ENCODE measurements around the gene SPAG7.

Gene SPAG7

DNA sequence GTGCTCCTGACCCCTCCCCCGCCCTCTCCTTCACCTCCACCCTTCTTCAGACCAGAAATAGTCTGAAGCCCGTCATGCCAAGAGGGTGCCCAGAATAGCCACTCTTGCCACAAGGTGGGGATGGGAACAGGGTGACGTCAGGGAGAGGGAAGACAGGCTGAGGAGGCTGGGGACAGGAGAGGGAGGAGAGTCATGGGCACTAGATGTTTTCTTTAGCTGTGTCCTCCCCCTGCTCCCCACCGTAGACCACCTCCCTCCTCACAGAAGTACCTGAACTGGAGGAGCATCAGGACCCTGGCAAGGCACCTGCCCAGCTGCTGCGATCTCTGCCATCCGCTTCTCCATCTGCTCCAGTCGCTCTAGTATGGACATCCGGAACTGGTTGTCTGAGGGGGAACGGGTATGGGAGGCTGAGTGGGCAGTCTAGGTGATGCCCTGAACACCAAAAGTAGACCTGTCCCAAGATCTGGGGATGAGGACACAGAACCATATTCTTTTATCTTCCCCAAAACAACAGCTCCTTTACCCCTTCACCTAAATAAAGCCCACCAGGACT lies 6.6 kb upstream of the SPAG7 start:
- no peak for DNase-seq (ENCODE audit: low read depth, low spot score)

DNA sequence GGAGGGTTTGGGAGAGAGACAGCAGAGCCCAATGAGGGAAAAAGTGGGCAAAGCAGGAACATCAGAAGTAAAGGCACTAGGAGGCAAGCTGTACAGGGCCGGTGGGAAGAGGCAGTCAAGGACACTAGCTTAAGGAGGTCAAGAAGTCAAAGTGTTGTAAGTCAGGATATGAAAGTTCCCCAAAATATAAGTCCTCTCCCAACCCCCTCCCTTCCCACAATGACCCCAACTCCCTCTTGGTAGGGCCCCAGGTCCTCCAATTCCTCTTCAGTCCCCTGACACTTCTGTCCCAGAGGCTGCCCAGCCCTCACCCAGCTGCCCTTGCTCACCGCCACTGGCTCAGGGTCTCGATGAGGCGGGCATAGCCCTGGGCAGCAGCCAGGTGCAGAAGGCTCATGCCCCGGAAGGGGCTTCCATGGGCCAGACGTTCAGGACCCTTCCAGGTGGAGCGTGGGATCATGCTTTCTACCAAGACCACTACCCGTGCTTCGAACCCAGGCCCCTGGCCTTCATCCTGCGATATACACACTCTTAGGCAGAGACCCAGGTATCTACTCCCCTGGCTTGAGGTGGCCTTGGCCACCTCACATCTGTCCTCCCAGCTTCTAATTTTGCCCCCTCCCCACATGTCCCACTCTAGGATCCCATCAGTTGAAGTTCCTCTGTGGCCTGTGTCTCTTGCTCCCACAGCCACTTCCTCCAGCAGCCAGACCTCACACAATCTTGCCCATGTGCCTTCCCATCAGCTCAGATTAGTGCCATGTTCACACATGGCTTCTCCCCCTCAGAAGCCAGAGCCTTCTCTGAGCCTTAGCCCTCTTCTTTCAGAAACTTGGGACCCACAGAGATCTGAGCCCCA lies 5.9 kb upstream of the SPAG7 start:
- DNase-seq (ENCODE audit: low read depth, low spot score): no peak

DNA sequence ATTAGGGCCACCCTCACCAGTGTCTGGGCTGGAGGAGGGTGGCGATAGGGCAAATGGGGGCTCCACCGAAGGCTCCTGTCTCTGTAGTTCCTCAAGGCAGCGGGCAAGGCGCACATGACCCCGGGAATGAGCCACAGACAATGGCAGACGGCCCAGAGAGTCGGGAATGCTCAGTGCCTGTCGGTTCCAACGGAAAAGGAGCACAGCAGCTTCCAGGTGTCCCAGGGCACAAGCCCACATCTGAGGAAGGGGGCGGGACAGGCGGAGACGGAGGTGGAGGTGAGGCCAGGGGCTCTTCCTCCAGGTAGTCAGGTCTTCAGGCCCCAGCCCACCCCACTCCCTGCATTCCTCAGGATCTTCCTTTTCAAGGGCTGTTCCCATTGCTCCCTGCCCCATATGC lies 5.1 kb upstream of the SPAG7 start:
- DNase-seq (ENCODE audit: low read depth, low spot score): no peak

DNA sequence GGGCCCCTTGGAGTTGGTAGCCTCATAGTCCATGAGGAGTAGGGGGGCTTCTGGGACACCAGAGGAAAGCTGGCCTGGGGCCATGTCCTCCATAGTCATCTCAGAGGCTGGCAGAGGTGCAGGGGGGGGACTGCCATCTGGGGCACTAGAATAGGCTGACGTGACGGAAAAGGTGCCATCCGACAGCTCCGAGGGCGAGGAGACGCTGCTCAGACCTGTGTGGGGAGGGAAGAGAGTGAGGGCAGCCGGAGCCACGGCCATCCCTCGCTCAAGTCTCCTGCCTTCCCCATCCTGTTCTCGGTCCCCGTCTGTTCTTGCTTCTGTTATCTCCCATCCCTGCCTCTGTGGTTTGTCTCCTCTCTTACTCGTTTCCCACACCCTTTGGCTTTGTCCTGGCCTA lies 4.7 kb upstream of the SPAG7 start:
- DNase-seq (ENCODE audit: low read depth, low spot score): no peak

DNA sequence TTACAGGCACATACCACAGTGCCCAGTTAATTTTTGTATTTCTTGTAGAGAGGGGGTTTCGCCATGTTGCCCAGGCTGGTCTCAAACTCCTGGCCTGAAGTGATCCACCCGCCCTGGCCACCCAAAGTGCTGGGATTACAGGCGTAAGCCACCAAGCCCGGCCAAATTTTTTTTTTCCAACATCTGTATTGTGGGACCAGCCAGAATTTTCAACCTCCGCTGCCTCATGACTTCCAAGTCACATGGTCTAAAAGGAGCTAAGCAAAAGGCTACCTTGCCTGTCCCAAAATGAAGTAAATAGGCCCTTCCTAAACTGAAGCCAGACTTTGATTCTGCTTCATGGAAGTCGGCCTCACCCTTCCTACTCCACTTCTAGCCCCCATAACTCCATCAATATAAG lies 4.2 kb upstream of the SPAG7 start:
- DNase-seq (ENCODE audit: low read depth, low spot score): no peak

DNA sequence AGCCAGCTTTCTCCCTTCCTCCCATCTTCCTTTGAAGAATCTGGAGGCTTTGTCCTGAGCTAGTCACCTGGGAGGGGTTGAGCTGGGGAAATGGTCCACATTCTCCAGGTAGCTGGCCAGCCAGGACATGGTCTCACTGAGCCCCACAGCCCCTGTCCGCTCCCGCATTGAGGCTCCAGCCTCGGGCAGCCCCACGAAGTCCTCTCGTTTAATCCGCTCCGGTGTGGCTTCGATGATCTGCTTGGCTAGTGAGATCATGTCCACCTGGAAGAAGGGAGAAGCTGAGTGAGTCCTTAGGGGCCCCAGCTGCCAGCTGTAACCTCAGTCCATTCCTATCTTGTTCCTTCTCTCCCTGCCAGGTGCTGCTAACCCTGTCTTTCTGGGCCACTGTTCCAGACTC lies 2.7 kb upstream of the SPAG7 start:
- no peak for DNase-seq (ENCODE audit: low read depth, low spot score)

DNA sequence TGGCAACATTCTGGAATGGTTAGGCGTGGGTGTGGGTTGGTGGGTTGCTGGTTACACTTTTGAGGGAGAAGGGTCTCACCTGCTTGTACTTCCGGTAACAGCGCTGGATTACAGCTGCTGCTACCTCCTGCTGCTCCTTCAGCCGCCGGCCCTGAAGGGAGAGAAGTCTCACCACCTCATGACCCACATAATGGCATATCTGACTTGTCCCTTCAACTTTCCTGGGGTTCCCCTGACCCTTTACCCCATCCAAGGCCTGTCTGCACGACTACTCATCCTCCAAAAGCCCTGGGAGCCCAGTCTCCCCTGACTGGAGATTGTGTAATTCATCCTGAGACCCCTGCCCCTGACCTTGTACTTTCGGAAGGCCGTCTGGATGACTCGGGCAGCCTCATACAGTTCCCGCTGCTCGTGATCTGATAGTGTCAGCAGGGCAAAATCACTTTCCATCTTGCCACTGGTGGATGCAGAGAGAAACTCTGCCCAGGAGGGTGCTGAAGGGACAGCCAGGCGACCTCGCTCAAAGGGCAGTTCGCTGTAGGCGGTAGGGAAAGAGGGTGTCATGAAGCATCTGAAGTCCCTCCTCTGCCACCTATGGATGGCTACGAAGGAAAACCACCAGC lies 2.0 kb upstream of the SPAG7 start:
- peak; percentile 46 for DNase-seq (ENCODE audit: low read depth, low spot score)

DNA sequence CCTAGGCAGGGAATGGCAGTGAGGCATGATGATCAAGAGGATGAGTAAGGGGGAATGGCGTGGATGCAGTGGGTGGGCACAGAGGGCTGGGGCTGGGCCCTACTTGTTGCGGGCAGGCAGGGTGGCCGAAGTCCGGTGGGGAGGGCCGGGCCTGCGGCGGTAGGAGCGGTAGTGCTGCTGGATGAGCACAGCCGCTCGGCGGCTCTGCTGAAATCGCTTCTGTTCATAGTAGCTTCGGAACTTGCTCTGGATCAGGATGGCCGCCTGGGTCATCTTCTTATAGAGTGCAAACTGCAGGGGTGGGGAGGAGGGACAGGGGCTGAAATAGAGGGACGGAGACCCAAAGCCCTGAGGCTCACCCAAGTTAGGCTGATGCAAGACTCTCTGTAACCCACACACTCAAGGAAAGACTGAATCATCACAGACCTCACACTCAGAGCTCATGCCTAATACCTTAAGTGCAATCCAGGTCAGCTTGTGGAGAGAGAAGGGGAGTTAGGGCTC lies 1.5 kb upstream of the SPAG7 start:
- peak; percentile 89 for DNase-seq (ENCODE audit: low read depth, low spot score)

DNA sequence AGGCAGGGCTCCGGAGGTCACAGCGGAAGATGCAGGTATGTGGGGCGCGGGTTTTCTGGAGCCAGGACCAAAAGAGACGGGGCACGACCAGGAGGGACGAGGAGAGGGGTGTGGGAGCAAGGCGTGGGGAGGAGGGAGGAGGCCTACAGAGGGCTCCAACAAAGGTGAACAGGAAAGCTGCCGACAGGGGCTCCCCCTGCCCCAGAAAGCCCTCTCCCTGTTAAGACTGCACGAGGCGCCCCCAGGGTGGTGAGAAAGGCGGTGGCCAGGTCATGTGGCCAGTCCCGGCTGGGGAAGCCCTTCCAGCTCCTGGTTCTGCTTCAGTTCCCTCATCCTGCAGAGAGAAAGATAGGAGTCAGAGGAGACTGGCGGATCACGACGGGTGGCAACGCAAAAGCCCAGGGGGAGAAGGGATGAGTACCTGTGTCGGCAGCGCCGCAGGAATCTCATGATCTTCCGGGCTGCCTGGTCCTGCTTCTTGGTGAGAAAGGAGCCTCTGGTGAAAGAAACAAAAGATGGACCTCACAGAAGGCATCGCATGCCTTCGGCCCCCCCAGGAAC lies 949 bp upstream of the SPAG7 start:
- peak; percentile 75 for DNase-seq (ENCODE audit: low read depth, low spot score)

DNA sequence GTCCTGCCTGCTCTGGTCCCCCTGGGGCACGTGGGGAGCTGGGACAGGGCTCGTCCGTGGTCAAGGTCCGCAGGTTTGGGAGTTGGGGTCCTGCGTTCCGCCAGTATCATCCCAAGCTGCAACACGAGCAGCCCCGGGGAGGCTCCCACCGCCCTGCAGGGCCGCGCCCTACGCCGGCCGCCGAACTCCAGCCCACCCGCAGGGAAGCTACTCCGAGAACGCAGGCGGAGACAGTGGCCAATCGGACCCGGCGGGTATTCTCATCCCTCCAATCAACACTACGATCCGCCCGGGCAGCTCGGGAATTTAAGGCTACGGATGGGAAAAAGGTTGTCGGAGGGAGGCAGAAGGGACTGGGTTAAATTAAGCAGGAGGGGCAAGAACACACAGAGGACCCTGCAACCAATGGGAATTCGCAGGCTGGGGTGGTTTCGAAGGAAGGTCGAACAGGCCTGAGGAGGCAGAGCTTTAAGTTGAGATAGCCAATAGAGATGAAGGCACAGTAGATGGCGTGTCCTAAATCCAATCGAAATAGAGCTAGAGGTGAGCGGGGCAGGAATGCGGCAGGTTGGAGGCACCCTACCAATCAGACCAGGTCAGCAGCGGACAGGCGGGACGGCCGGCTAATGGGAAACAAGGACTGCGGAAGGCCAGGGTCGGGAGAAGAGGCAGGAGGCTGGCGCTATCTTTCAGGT lies 626 bp downstream of the SPAG7 start:
- DNase-seq (ENCODE audit: low read depth, low spot score): peak; percentile 100

DNA sequence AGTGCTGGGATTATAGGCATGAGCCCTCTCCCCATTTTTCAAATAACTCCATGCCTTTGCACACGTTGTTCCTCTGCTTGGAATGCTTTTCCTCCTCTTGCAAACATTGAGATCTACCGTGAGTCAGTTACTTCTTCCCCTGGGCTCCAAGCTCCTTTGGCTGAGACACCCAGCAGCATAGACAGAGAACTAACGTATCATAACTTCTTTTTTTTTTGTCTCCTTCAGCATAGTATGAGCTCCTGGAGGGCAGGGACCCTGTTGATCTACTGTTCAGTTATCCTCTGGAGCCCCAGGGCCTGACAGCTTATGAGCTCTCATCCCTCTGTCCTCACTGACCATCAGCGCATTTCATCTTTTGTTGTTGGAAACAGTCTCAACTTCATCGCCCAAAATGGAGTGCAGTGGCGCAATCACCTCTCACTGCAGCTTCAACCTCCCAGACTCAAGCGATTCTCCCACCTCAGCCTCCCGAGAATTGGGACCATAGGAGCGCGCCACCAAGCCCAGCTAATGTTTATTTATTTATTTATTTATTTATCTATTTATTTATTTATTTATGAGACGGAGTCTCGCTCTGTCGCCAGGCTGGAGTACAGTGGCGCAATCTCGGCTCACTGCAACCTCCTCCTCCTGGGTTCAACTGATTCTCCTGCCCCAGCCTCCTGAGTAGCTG lies 2.2 kb downstream of the SPAG7 start:
- no peak for DNase-seq (ENCODE audit: low read depth, low spot score)

DNA sequence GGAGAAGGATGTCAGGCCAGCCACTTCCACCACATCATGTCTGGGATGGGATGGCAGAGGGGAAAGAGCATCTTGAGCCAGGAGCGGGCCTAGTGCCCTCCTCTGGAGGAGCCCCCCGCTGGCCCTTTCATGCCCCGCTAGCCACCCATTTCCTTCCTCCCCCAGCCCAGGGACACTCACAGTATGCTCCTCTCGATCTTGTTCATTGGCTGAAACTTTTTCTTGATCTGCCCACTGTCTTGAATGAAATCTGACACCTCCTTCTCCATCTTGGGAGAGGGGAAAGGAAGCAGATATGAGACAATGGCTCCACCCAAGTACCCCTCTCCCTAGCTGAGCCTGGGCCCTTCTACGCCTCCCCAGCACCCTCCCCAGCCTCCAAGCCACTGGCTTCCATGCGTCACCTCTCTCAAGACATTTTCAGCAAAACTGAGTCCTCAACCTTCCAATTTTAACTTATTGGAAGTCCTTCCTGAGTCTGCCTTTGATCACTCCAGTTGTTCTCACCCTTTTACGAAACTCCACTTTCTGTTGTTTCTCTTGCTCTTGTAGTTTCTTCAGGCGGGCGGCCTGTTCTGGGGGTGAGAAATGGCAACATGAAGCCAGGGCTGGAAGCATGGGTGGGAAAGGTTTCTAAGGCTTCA lies 7.2 kb downstream of the SPAG7 start:
- DNase-seq (ENCODE audit: low read depth, low spot score): no peak

DNA sequence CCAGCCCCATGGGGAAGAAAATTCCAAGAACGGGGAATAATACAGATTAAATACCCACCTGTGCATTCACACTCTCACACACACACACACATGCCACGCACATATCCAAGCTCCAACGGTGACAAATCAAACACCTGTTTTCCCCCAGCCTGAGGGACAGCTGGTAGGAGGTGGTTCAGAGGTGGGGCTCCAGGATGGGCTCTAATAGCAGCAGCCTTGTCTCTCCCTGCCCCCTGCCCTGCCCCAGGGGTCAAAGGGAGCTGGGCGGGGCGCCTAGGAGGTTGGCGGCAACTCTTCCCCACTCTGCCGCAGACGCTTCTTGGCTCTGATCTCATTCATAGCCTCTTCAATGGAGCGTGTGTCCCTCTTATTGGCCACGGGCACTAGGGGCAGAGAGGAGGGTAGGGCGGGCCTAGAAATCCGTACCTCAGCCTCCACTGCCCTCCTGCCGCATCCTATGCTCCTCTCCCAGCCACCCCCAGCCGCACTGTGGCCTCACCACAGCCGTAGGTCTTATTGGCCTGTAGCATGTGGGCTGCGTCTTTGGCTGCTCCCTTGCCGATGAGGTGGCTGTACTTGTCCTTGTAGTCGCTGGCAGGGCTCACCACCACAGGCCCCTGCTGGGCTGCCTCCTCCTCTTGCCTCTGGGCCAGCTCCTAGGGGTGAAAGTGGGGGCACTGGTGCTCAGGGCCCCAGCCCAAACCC lies 8.2 kb downstream of the SPAG7 start:
- DNase-seq (ENCODE audit: low read depth, low spot score): no peak

DNA sequence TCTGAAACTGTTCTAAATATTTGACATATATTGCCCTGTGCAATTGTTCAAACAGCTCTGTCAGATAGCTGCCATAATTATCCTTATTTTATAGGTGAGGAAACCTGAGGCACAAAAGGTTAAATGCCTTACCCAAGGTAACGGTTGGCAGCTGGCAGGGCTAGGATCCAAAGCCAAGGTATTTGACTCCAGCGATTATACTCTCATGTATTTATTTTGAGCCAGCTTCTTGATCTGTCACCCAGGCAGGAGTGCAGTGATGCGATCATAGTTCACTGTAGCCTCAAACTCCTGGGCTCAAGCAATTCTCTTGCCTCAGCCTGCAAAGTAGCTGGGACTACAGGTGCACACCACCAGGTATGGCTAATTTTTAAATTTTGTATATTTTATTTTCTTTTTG lies 9.5 kb downstream of the SPAG7 start:
- no peak for DNase-seq (ENCODE audit: low read depth, low spot score)

DNA sequence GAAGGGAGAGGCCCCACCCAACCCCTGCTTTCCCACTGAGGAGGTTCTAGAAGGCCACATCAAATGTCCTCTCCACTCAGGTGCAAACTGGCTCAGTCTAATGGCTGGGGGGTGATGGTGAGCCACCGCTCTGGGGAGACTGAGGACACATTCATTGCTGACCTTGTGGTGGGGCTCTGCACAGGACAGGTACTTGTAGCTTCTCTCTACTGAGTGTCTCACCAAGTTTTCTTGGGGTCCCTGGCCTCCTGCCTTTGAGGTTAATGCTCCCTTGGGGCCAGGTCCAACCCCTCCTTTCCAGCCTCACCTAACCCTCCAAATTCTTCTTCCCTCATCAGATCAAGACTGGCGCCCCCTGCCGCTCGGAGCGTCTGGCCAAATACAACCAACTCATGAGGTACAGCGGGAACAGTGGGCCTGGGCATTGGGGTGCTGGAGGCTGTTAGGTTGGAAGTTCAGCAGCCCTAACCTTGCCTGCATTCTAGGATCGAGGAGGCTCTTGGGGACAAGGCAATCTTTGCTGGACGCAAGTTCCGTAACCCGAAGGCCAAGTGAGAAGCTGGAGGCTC lies 11.0 kb downstream of the SPAG7 start:
- no peak for DNase-seq (ENCODE audit: low read depth, low spot score)

DNA sequence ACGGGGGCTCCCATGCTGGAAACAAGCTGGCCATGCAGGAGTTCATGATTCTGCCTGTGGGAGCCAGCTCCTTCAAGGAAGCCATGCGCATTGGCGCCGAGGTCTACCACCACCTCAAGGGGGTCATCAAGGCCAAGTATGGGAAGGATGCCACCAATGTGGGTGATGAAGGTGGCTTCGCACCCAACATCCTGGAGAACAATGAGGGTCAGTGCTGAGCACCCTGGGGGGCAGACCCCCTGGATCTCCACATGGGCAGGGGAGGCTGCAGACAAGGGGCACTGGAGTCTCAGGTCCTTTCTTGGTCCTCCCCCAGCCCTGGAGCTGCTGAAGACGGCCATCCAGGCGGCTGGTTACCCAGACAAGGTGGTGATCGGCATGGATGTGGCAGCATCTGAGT lies 12.5 kb downstream of the SPAG7 start:
- no peak for DNase-seq (ENCODE audit: low read depth, low spot score)

DNA sequence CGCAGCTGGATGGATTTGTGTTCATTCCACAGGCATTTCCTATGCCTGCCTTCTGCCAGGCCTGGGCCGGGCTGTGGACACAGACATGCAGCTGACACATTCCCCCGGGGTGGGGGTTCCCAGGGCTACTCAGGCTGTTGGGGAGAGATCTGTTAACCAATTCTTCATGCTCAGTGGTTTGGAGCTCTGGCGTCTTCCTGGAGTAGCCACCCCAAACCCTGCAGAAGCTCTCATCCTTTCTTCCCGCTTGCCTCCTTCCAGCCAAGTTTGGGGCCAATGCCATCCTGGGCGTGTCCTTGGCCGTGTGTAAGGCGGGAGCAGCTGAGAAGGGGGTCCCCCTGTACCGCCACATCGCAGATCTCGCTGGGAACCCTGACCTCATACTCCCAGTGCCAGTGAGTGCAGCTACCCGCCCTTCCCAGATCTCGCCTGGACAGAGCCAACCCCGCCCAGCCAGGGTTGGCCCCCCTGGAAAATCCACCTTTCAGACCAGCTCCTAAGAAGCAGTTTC lies 14.1 kb downstream of the SPAG7 start:
- peak; percentile 62 for DNase-seq (ENCODE audit: low read depth, low spot score)

DNA sequence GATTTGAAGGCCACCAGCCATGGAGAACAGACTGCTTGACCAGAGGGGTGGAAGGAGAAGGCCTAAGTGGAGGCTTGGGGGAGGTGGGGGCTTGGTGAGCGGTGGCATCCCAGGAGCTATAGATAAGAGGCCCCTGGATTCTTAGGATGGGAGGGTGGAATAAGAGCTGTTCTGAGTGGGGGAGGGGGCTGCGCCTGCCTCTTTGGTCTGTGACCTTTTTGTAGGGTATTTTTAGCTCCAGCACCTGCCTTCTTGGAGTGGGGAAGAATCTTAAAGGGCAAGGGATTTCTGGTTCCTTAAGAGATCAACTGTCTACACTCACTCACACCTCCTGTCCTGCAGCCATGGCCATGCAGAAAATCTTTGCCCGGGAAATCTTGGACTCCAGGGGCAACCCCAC lies 16.1 kb downstream of the SPAG7 start:
- no peak for DNase-seq (ENCODE audit: low read depth, low spot score)

DNA sequence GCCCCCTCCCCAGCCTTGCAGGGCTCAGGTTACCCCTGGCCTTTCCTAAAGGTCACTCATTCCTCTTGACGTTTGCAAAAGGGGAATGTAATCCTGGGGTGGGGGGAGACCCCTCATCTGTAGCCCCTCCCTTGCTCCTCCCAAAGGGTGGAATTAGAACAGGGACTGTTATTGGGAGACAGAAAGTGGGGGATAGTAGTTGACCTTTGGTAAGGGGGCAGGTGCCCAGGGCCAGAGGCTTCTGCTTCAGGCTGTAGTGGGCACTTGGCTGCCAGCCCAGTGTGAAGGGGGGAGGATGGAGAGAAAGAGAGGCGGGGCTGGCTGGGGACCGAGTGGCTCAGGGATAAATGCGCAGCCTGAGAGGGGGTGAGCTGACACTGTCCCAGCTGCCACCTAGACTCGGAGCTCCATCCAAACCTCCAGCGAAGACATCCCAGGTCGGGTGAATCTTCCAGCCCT lies 16.8 kb downstream of the SPAG7 start, which contains the start of gene ENO3:
Gene ENO3, plus strand, starts transcription at position 374 of the 459 bp plus-strand sequence. CDS start 711 bp downstream, outside the sequence.
- no peak for DNase-seq (ENCODE audit: low read depth, low spot score)

All from astrocyte of the hippocampus (primary cell).